SK-N-MC (cell line): ENCODE results near the gene PDS5B.

ENCODE experiments used
- EZH2 ChIP-seq: fragments of 200-600 bp; sonication (generic); IDR thresholded peaks from one replicate; pipeline ENCODE4 v1.6.1; 2017; ENCODE audit warnings: antibody characterized with exemption
- FOXP2 ChIP-seq: optimal IDR thresholded peaks from 2 replicates; pipeline ENCODE3; 2011; ENCODE audit warnings: mild to moderate bottlenecking, moderate library complexity; ENCODE audit not compliant: insufficient read depth; ENCODE audit errors: extremely low read length, control extremely low read depth
- POLR2AphosphoS5 ChIP-seq: IDR thresholded peaks from 2 replicates; pipeline ENCODE4 v1.6.1; 2012; ENCODE audit warnings: mild to moderate bottlenecking, low read depth, low read length, borderline replicate concordance

GRCh38 chr13:32821149-32821688 lies 235.0 kb downstream of the PDS5B start:
- TF ChIP-seq POLR2AphosphoS5 (no peak), EZH2 (no peak), FOXP2 (no peak)
